Liver (tissue), 9 donors: ENCODE measurements around the gene SRGAP3. TPM values are rescaled to one million over a fixed set of nuclear protein-coding genes. Genes with fewer than 3 reads are reported as not detected.

Experiments
- DNase-seq: peaks from one replicate; pipeline ENCODE4 v3.0.0-alpha.2; 2017; ENCODE audit warnings: low spot score
- H3K27ac ChIP-seq, 2 donors: one replicate each; pipeline ENCODE4 v1.7.0; 2013; ENCODE audit warnings: inconsistent platforms in 2 of 2, low read length in 2 of 2, control low read depth in 1 of 2, low read depth in 1 of 2, mild to moderate bottlenecking in 1 of 2
- H3K27me3 ChIP-seq, 4 donors: one replicate each; pipeline versions ENCODE4 v1.6.1 to v1.7.0; 2013; ENCODE audit warnings: low read length in 3 of 4, inconsistent platforms in 1 of 4, mild to moderate bottlenecking in 1 of 4, moderate library complexity in 1 of 4; ENCODE audit not compliant: control insufficient read depth in 4 of 4, insufficient read depth in 4 of 4
- H3K36me3 ChIP-seq, 4 donors: one replicate each; pipeline versions ENCODE4 v1.6.1 to v1.7.0; 2013; ENCODE audit warnings: low read length in 3 of 4, mild to moderate bottlenecking in 3 of 4, low read depth in 1 of 4, moderate library complexity in 1 of 4; ENCODE audit not compliant: control insufficient read depth in 4 of 4, insufficient read depth in 3 of 4
- H3K4me1 ChIP-seq, 4 donors: one replicate each; pipeline versions ENCODE4 v1.6.1 to v1.7.0; 2013; ENCODE audit warnings: low read length in 3 of 4, mild to moderate bottlenecking in 3 of 4, moderate library complexity in 1 of 4; ENCODE audit not compliant: control insufficient read depth in 4 of 4, insufficient read depth in 4 of 4
- H3K4me3 ChIP-seq, 3 donors: one replicate each; pipeline versions ENCODE4 v1.6.1 to v1.7.0; 2013; ENCODE audit warnings: low read length in 3 of 3, control low read depth in 1 of 3, low read depth in 1 of 3, mild to moderate bottlenecking in 1 of 3
- H3K9ac ChIP-seq, 2 donors: one replicate each; pipeline ENCODE4 v1.7.0; 2013; ENCODE audit warnings: low read length in 2 of 2, mild to moderate bottlenecking in 2 of 2, moderate library complexity in 2 of 2, control low read depth in 1 of 2, low read depth in 1 of 2
- H3K9me3 ChIP-seq, 4 donors: one replicate each; pipeline versions ENCODE4 v1.6.1 to v1.7.0; 2013; ENCODE audit warnings: low read length in 3 of 4; ENCODE audit not compliant: control insufficient read depth in 4 of 4
- EGR1 ChIP-seq, 2 donors: IDR thresholded peaks; 2 replicates each; pipeline ENCODE4 v1.6.1; 2016 to 2018; ENCODE audit warnings: antibody characterized with exemption in 2 of 2, low read depth in 2 of 2
- FOXA2 ChIP-seq: IDR thresholded peaks from 2 replicates; pipeline ENCODE4 v1.6.1; 2016; ENCODE audit warnings: antibody characterized with exemption
- GABPA ChIP-seq, 2 donors: IDR thresholded peaks in 1 of 2; conservative IDR thresholded peaks in 1 of 2; 2 replicates each; pipeline ENCODE4 v1.6.1; 2016; ENCODE audit warnings: antibody characterized with exemption in 2 of 2, mild to moderate bottlenecking in 1 of 2, moderate library complexity in 1 of 2
- HNF4A ChIP-seq, 2 donors: conservative IDR thresholded peaks; 2 replicates each; pipeline ENCODE4 v1.6.1; 2016; ENCODE audit warnings: antibody characterized with exemption in 2 of 2, mild to moderate bottlenecking in 2 of 2
- HNF4G ChIP-seq: IDR thresholded peaks from 2 replicates; pipeline ENCODE4 v1.6.1; 2016; ENCODE audit warnings: antibody characterized with exemption
- MAX ChIP-seq: IDR thresholded peaks from 2 replicates; pipeline ENCODE4 v1.6.1; 2016; ENCODE audit warnings: antibody characterized with exemption
- NR2F2 ChIP-seq: IDR thresholded peaks from 2 replicates; pipeline ENCODE4 v1.6.1; 2016; ENCODE audit warnings: antibody characterized with exemption
- RAD21 ChIP-seq, 2 donors: IDR thresholded peaks; 2 replicates each; pipeline ENCODE4 v1.6.1; 2016; ENCODE audit warnings: antibody characterized with exemption in 2 of 2, mild to moderate bottlenecking in 2 of 2
- RXRA ChIP-seq, 2 donors: IDR thresholded peaks; 2 replicates each; pipeline ENCODE4 v1.6.1; 2017 to 2018; ENCODE audit warnings: antibody characterized with exemption in 2 of 2, mild to moderate bottlenecking in 1 of 2
- TAF1 ChIP-seq: conservative IDR thresholded peaks from 2 replicates; pipeline ENCODE4 v1.6.1; 2016; ENCODE audit warnings: antibody characterized with exemption, mild to moderate bottlenecking
- YY1 ChIP-seq: IDR thresholded peaks from 2 replicates; pipeline ENCODE4 v1.6.1; 2016; ENCODE audit warnings: antibody characterized with exemption, mild to moderate bottlenecking
- ZBTB33 ChIP-seq: IDR thresholded peaks from 2 replicates; pipeline ENCODE4 v1.6.1; 2016; ENCODE audit warnings: antibody characterized with exemption
- WGBS: extraction: QIAGEN DNeasy Blood & Tissue Kit; methylation state at CpG from one replicate; pipeline ENCODE4 v1.1.7; 2013; 5-methylcytosine and 5-hydroxymethylcytosine counted together
- polyA plus RNA-seq, 2 donors: library from polyadenylated mRNA; stranded (reverse) in 1 of 2; unstranded in 1 of 2; fragments of 200-250 nt in 1 of 2; fragments of >200 nt in 1 of 2; fragmentation: Nextera tagmentation in 1 of 2; extraction: Ambion mirVana in 1 of 2; gene quantifications; one replicate each; pipeline versions ENCODE4 v1.2.1 to v1.2.3, GENCODE V29; 2013 to 2015
- total RNA-seq, 2 donors: library from RNA; depleted of rRNA; stranded (reverse); fragments of >200 nt; gene quantifications; one replicate each; pipeline ENCODE4 v1.2.3, GENCODE V29; 2014
- TF ChIP-seq, protein P1 (sequence below): IDR thresholded peaks from 2 replicates; pipeline ENCODE4 v1.6.1; 2016; ENCODE audit warnings: antibody characterized with exemption, mild to moderate bottlenecking
- TF ChIP-seq, protein P2 (sequence below): fragments of 150-350 bp; IDR thresholded peaks from 2 replicates; pipeline ENCODE4 v1.5.1; 2017; ENCODE audit warnings: improper control_type of control experiment, low read depth, low read length; ENCODE audit not compliant: missing input control
- TF ChIP-seq, protein P3 (sequence below): IDR thresholded peaks from 2 replicates; pipeline ENCODE4 v1.6.1; 2016; ENCODE audit warnings: antibody characterized with exemption
- donor health status: healthy.
- donor health status: healthy.
- donor health status: healthy.
- donor health status: healthy.
- donor health status: healthy.

SRGAP3 gene
- total and polyA plus RNA-seq, 4 donors, result 0.61 to 4.2 (median 1.6) TPM

- DNase-seq, result no peak
- Histone ChIP-seq H3K4me3 (no peak overlapping the region), H3K27me3 (no peaks in the 10 kb centered on the region), H3K4me1 (no peaks in the 10 kb centered on the region), H3K9ac (no peak overlapping the region), H3K27ac (no peak overlapping the region), H3K36me3 (no peaks in the 10 kb centered on the region), H3K9me3 (no peaks in the 10 kb centered on the region)
- whole genome bisulfite sequencing, result 98% methylated on average over 3 of the region's 3 CpGs
- TF ChIP-seq EGR1 (IDR thresholded peaks at IDR 0.05; ENCODE audit: low read depth in 2 of 2), result no peak
- TF ChIP-seq FOXA2, result no peak
- no peak for TF ChIP-seq TAF1
- no peak for TF ChIP-seq MAX
- TF ChIP-seq GABPA (IDR thresholded peaks at IDR 0.05 in 1 of 2, conservative IDR thresholded peaks at IDR 0.05 in 1 of 2), result no peak
- TF ChIP-seq NR2F2, result no peak
- no peak for TF ChIP-seq RAD21 (IDR thresholded peaks at IDR 0.05)
- TF ChIP-seq ZBTB33, result no peak
- TF ChIP-seq, protein P1, sequence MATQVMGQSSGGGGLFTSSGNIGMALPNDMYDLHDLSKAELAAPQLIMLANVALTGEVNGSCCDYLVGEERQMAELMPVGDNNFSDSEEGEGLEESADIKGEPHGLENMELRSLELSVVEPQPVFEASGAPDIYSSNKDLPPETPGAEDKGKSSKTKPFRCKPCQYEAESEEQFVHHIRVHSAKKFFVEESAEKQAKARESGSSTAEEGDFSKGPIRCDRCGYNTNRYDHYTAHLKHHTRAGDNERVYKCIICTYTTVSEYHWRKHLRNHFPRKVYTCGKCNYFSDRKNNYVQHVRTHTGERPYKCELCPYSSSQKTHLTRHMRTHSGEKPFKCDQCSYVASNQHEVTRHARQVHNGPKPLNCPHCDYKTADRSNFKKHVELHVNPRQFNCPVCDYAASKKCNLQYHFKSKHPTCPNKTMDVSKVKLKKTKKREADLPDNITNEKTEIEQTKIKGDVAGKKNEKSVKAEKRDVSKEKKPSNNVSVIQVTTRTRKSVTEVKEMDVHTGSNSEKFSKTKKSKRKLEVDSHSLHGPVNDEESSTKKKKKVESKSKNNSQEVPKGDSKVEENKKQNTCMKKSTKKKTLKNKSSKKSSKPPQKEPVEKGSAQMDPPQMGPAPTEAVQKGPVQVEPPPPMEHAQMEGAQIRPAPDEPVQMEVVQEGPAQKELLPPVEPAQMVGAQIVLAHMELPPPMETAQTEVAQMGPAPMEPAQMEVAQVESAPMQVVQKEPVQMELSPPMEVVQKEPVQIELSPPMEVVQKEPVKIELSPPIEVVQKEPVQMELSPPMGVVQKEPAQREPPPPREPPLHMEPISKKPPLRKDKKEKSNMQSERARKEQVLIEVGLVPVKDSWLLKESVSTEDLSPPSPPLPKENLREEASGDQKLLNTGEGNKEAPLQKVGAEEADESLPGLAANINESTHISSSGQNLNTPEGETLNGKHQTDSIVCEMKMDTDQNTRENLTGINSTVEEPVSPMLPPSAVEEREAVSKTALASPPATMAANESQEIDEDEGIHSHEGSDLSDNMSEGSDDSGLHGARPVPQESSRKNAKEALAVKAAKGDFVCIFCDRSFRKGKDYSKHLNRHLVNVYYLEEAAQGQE, result no peak
- TF ChIP-seq RXRA (IDR thresholded peaks at IDR 0.05), result no peak
Measured at GRCh38 chr3:9218514-9218846, 31.0 kb downstream of the SRGAP3 start.

DNA sequence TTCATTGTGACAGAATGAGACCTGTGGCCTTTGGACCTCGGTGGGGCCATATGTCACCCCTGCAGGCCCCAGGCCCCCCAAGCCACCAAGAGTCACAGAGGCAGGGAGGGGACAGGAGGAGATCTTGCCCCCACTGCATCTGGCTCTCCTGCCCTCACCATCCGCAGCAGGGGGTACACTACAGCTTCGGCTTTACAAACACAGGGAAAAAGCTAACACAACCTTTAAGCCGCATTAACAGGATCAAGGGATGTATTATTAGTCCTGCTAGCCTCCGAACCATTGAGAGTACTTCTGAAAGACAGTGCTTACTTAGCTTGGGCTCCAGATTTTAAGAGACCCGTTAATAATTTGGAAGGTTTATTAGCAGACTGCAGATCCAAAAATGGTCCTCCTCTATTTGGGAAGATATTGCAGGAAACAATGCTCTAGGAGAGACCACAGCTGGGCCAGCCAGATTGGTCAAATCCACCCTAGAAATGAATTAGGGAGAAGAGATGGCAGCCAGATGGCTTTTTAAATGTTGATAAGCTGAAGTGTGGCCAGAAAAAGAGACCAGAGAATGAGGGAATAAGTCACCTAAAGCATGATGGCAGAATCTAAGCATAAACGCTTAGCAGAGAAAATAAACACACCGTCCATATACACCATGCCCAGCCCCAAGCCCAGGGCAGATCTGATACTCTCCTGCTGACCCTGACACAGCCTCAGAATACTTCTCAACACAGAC lies 31.5 kb downstream of the SRGAP3 start:
- H3K4me1 ChIP-seq, result no peaks in the 10 kb centered on the region
- H3K9me3 ChIP-seq, result no peaks in the 10 kb centered on the region
- DNase-seq, result no peak
- no peak overlapping the region for H3K27ac ChIP-seq
- no peaks in the 10 kb centered on the region for H3K36me3 ChIP-seq
- WGBS, result 76% methylated on average over 8 of the region's 8 CpGs
- no peak overlapping the region for H3K4me3 ChIP-seq
- no peak overlapping the region for H3K9ac ChIP-seq
- no peak for TF ChIP-seq YY1
- TF ChIP-seq RAD21 (IDR thresholded peaks at IDR 0.05), result no peak
- no peak for TF ChIP-seq GABPA (IDR thresholded peaks at IDR 0.05 in 1 of 2, conservative IDR thresholded peaks at IDR 0.05 in 1 of 2)
- no peak for TF ChIP-seq RXRA (IDR thresholded peaks at IDR 0.05)
- TF ChIP-seq NR2F2, result no peak
- TF ChIP-seq HNF4G, result no peak
- no peak for TF ChIP-seq EGR1 (IDR thresholded peaks at IDR 0.05; ENCODE audit: low read depth in 2 of 2)
- no peak for TF ChIP-seq TAF1
- TF ChIP-seq, protein P2, sequence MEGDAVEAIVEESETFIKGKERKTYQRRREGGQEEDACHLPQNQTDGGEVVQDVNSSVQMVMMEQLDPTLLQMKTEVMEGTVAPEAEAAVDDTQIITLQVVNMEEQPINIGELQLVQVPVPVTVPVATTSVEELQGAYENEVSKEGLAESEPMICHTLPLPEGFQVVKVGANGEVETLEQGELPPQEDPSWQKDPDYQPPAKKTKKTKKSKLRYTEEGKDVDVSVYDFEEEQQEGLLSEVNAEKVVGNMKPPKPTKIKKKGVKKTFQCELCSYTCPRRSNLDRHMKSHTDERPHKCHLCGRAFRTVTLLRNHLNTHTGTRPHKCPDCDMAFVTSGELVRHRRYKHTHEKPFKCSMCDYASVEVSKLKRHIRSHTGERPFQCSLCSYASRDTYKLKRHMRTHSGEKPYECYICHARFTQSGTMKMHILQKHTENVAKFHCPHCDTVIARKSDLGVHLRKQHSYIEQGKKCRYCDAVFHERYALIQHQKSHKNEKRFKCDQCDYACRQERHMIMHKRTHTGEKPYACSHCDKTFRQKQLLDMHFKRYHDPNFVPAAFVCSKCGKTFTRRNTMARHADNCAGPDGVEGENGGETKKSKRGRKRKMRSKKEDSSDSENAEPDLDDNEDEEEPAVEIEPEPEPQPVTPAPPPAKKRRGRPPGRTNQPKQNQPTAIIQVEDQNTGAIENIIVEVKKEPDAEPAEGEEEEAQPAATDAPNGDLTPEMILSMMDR, result no peak
- TF ChIP-seq FOXA2, result no peak
- no peak for TF ChIP-seq HNF4A (conservative IDR thresholded peaks at IDR 0.05)
- TF ChIP-seq, protein P3, sequence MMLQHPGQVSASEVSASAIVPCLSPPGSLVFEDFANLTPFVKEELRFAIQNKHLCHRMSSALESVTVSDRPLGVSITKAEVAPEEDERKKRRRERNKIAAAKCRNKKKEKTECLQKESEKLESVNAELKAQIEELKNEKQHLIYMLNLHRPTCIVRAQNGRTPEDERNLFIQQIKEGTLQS, result no peak
- H3K27me3 ChIP-seq, result no peaks in the 10 kb centered on the region
